CD4-positive, alpha-beta T cell treated with Interleukin-6 for 4 hours (primary cell): Measurements from ENCODE around the gene CSNK1A1.
"Not testable (repeated sequence)": the region's sequence is repeated elsewhere in the genome, so short reads cannot be mapped to it uniquely, and the experiment has no call there.

Experiments
- DNase-seq: peaks from one replicate; pipeline ENCODE4 v3.0.0-alpha.2; 2020; ENCODE audit warnings: mixed read lengths

CSNK1A1 gene

GRCh38 chr5:149489605-149490037, 61.6 kb downstream of the CSNK1A1 start:
- DNase-seq, result no peak

GRCh38 chr5:149488645-149489306, 62.5 kb downstream of the CSNK1A1 start:
- DNase-seq, result no peak

GRCh38 chr5:149487672-149488071, 63.6 kb downstream of the CSNK1A1 start:
- no peak for DNase-seq

GRCh38 chr5:149486726-149487635, 64.3 kb downstream of the CSNK1A1 start:
- DNase-seq, result no peak

GRCh38 chr5:149485655-149486615, 65.3 kb downstream of the CSNK1A1 start:
- no peak for DNase-seq

GRCh38 chr5:149481485-149481884, 69.8 kb downstream of the CSNK1A1 start:
- no peak for DNase-seq

- no peak for DNase-seq
Observed at GRCh38 chr5:149478761-149479160, 72.5 kb downstream of the CSNK1A1 start.

GRCh38 chr5:149475777-149476176, 75.5 kb downstream of the CSNK1A1 start:
- no peak for DNase-seq

- DNase-seq, result no peak
Observed at GRCh38 chr5:149474198-149474597, 77.0 kb downstream of the CSNK1A1 start.

- no peak for DNase-seq
Observed at GRCh38 chr5:149473441-149473840, 77.8 kb downstream of the CSNK1A1 start.

- DNase-seq, result no peak
Observed at GRCh38 chr5:149472399-149472798, 78.8 kb downstream of the CSNK1A1 start.

GRCh38 chr5:149471406-149472183, 79.6 kb downstream of the CSNK1A1 start:
- no peak for DNase-seq

- DNase-seq, result no peak
Observed at GRCh38 chr5:149470942-149471341, 80.3 kb downstream of the CSNK1A1 start.

- DNase-seq, result no peak
Observed at GRCh38 chr5:149466457-149466972, 84.7 kb downstream of the CSNK1A1 start.

- DNase-seq, result no peak
Observed at GRCh38 chr5:149464796-149465489, 86.3 kb downstream of the CSNK1A1 start.

GRCh38 chr5:149461907-149462306, 89.3 kb downstream of the CSNK1A1 start:
- DNase-seq, result not testable (repeated sequence)

- DNase-seq, result no peak
Observed at GRCh38 chr5:149459891-149460290, 91.3 kb downstream of the CSNK1A1 start.

- no peak for DNase-seq
Observed at GRCh38 chr5:149457393-149457763, 93.9 kb downstream of the CSNK1A1 start.

- DNase-seq, result no peak
Observed at GRCh38 chr5:149456597-149457392, 94.4 kb downstream of the CSNK1A1 start.

GRCh38 chr5:149455889-149456409, 95.3 kb downstream of the CSNK1A1 start:
- DNase-seq, result no peak
